CD4-positive, alpha-beta T cell (primary cell): ENCODE measurements around the gene NOA1. TPM values are rescaled to one million over a fixed set of nuclear protein-coding genes. Genes with fewer than 3 reads are reported as not detected.
"Not testable (repeated sequence)": the region's sequence is repeated elsewhere in the genome, so short reads cannot be mapped to it uniquely, and the experiment has no call there.

Experiments used
- ATAC-seq: fragments of 200-7000 bp; cut with Tn5 transposase; one replicate; pipeline ENCODE4 v1.10.0; 2022; ENCODE audit warnings: mild to moderate bottlenecking; ENCODE audit not compliant: poor library complexity
- CTCF ChIA-PET: fragments of 350-600 bp; sonication (Branson Sonifier 250); formaldehyde crosslinking; loops from one replicate; lab custom pipeline; 2021; ENCODE audit warnings: antibody characterized with exemption, inconsistent platforms; lab: Charles Lee
- POLR2A ChIA-PET: fragments of 350-600 bp; sonication (Branson Sonifier 250); formaldehyde crosslinking; loops from one replicate; lab custom pipeline; 2021; ENCODE audit warnings: antibody characterized with exemption, inconsistent platforms; lab: Charles Lee
- DNase-seq, 14 experiments: peaks; one replicate each; pipeline ENCODE4 v3.0.0-alpha.2; 2013 to 2020; ENCODE audit warnings: mixed read lengths in 2 of 14
- H3K27ac ChIP-seq, 2 donors: one replicate each; pipeline versions ENCODE4 v1.5.1 to v1.7.0; 2013; ENCODE audit warnings: low read length in 2 of 2, low read depth in 1 of 2, mild to moderate bottlenecking in 1 of 2
- H3K27me3 ChIP-seq, 2 experiments: 1 replicate in 1 of 2; 2 replicates in 1 of 2; pipeline versions ENCODE4 v1.6.1 to v1.7.0; 2013; ENCODE audit warnings: low read length in 2 of 2, control low read depth in 1 of 2, mild to moderate bottlenecking in 1 of 2, moderate library complexity in 1 of 2; ENCODE audit not compliant: insufficient read depth in 2 of 2, control insufficient read depth in 1 of 2
- H3K36me3 ChIP-seq: one replicate; pipeline ENCODE4 v1.6.1; 2013; ENCODE audit warnings: low read length, control low read depth; ENCODE audit not compliant: insufficient read depth
- H3K4me1 ChIP-seq: one replicate; pipeline ENCODE4 v1.6.1; 2013; ENCODE audit warnings: low read length, control low read depth; ENCODE audit not compliant: insufficient read depth
- H3K4me3 ChIP-seq: one replicate; pipeline ENCODE4 v1.5.1; 2013; ENCODE audit warnings: mild to moderate bottlenecking, low read length, moderate library complexity
- H3K9me3 ChIP-seq, 2 experiments: 1 replicate in 1 of 2; 2 replicates in 1 of 2; pipeline versions ENCODE4 v1.6.1 to v1.7.0; 2013; ENCODE audit warnings: low read length in 2 of 2, mild to moderate bottlenecking in 2 of 2, control low read depth in 1 of 2, moderate library complexity in 1 of 2; ENCODE audit not compliant: control insufficient read depth in 1 of 2, insufficient read depth in 1 of 2
- H3K27ac Mint-ChIP-seq: one replicate; pipeline ENCODE4 v1.8.0; 2020; ENCODE audit warnings: mixed read lengths
- H3K27me3 Mint-ChIP-seq: one replicate; pipeline ENCODE4 v1.8.0; 2021; ENCODE audit warnings: mixed read lengths
- H3K36me3 Mint-ChIP-seq: one replicate; pipeline ENCODE4 v1.8.0; 2021; ENCODE audit warnings: low read depth, mixed read lengths
- H3K4me1 Mint-ChIP-seq: one replicate; pipeline ENCODE4 v1.8.0; 2021; ENCODE audit warnings: low read depth, mixed read lengths
- H3K4me3 Mint-ChIP-seq: one replicate; pipeline ENCODE4 v1.8.0; 2020; ENCODE audit warnings: mild to moderate bottlenecking, mixed read lengths
- H3K9me3 Mint-ChIP-seq: one replicate; pipeline ENCODE4 v1.8.0; 2020; ENCODE audit warnings: mixed read lengths
- intact Hi-C, 2 experiments: fragments of 100-400 bp; cut with DNase I in 1 of 2; cut with micrococcal nuclease in 1 of 2; formaldehyde crosslinking; loops; one replicate each; pipeline versions ENCODE4 v1.15.1 to v1.9.0; 2023 to 2025; cut with DNase I, micrococcal nuclease
- total RNA-seq, 174 experiments: library from RNA in 2 of 174; stranded (reverse) in 2 of 174; gene quantifications; one replicate each; pipeline ENCODE4 v1.2.3 and lab custom pipeline; 2021 to 2026
- TF ChIP-seq, protein P1 (sequence below): fragments of 200-600 bp; IDR thresholded peaks from one replicate; pipeline ENCODE4 v1.8.0; 2022; ENCODE audit warnings: antibody characterized with exemption, mild to moderate bottlenecking

Gene NOA1
- total RNA-seq, 2 experiments from 2014 or later, result 14.3 to 15.6 TPM

DNA sequence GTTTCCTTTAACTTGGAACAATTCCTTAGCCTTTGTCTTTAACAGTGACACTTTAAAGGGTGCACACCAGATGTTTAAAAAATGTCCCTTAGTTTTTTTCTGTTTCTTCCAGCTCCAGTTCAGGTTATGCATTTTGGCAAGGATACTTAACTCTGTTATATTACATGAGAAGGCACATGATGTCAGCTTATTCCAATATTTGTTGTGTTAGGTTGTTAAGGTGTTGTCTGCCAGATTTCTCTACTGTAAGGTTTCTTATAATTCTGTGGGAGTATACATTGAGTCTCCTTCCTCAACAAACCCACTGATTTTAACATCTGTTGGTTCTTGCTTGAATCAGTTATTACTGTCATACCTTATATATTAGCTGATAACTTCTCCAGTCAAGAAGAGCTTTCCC, 36.4 kb downstream of the NOA1 start:
- POLR2A ChIA-PET, result interaction anchor here (1.3 kb wide), 1 partner anchor 36 kb away, joined by 3 read pairs; the partner anchor contains the start of gene NOA1
- CTCF ChIA-PET, result no interaction called here
- no peak overlapping the region for H3K27ac ChIP-seq
- intact Hi-C loops, result no loop called here
- ATAC-seq (no peak), DNase-seq (no peak)
- no peaks in the 10 kb centered on the region for H3K4me1 Mint-ChIP-seq
- no peaks in the 10 kb centered on the region for H3K27me3 Mint-ChIP-seq
- H3K9me3 Mint-ChIP-seq, result no peaks in the 10 kb centered on the region
- no peak overlapping the region for H3K4me3 Mint-ChIP-seq
- no peak overlapping the region for H3K27ac Mint-ChIP-seq
- H3K4me1 ChIP-seq, result no peaks in the 10 kb centered on the region
- H3K36me3 ChIP-seq, result peaks cover 19% of the 10 kb centered on the region
- TF ChIP-seq, protein P1, sequence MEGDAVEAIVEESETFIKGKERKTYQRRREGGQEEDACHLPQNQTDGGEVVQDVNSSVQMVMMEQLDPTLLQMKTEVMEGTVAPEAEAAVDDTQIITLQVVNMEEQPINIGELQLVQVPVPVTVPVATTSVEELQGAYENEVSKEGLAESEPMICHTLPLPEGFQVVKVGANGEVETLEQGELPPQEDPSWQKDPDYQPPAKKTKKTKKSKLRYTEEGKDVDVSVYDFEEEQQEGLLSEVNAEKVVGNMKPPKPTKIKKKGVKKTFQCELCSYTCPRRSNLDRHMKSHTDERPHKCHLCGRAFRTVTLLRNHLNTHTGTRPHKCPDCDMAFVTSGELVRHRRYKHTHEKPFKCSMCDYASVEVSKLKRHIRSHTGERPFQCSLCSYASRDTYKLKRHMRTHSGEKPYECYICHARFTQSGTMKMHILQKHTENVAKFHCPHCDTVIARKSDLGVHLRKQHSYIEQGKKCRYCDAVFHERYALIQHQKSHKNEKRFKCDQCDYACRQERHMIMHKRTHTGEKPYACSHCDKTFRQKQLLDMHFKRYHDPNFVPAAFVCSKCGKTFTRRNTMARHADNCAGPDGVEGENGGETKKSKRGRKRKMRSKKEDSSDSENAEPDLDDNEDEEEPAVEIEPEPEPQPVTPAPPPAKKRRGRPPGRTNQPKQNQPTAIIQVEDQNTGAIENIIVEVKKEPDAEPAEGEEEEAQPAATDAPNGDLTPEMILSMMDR, result no peak
- peaks cover 41% of the 10 kb centered on the region for H3K36me3 Mint-ChIP-seq
- no peak overlapping the region for H3K4me3 ChIP-seq
- H3K9me3 ChIP-seq, result no peaks in the 10 kb centered on the region
- no peaks in the 10 kb centered on the region for H3K27me3 ChIP-seq

DNA sequence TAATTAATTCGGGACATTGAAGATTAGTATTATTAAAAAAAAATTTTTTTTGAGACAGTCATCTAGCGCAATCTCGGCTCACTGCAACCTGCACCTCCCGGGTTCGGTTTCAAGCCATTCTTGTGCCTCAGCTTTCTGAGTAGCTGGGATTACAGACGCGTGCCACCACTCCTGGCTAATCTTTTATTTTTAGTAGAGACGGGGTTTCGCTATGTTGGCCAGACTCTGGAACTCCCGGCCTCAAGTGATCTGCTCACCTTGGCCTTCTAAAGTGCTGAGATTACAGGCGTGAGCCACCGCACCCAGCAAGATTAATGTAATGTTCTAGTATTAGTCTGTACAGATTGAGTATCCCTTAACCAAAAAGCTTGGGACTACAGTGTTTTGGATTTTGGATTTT, 37.0 kb downstream of the NOA1 start:
- DNase-seq (no peak), ATAC-seq (no peak)
- H3K4me3 ChIP-seq, result no peak overlapping the region
- Mint-ChIP-seq H3K36me3 (peaks cover 42% of the 10 kb centered on the region), H3K4me1 (peaks cover 1% of the 10 kb centered on the region), H3K27ac (no peak overlapping the region), H3K9me3 (no peaks in the 10 kb centered on the region), H3K27me3 (no peaks in the 10 kb centered on the region), H3K4me3 (no peak overlapping the region)
- H3K27ac ChIP-seq, result no peak overlapping the region
- no peaks in the 10 kb centered on the region for H3K9me3 ChIP-seq
- H3K4me1 ChIP-seq, result no peaks in the 10 kb centered on the region
- no peaks in the 10 kb centered on the region for H3K27me3 ChIP-seq
- TF ChIP-seq, protein P1, result no peak
- ChIA-PET POLR2A (interaction anchor here (1.3 kb wide), 1 partner anchor 37 kb away, joined by 3 read pairs; the partner anchor contains the start of gene NOA1), CTCF (no interaction called here)
- intact Hi-C loops, result no loop called here
- H3K36me3 ChIP-seq, result peaks cover 19% of the 10 kb centered on the region

DNA sequence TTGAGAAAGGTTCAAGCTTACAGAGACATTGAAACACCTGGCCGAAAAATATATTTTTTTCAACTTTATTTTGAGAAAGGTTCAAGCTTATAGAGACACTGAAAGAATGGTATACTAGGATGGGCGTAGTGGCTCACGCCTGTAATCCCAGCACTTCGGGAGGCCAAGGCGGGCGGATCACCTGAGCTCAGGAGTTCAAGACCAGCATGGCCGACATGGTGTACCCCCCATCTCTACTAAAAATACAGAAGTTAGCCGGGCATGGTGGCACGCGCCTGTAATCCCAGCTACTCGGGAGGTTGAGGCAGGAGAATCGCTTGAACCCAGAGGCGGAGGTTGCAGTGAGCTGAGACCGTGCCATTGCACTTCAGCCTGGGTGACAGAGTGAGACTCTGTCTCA, 37.6 kb downstream of the NOA1 start:
- CTCF ChIA-PET, ATAC-seq, H3K27ac ChIP-seq, H3K27ac Mint-ChIP-seq, H3K27me3 ChIP-seq, H3K9me3 ChIP-seq, DNase-seq, H3K4me3 Mint-ChIP-seq, intact Hi-C loops, H3K27me3 Mint-ChIP-seq, H3K4me1 Mint-ChIP-seq, H3K4me1 ChIP-seq, H3K9me3 Mint-ChIP-seq, POLR2A ChIA-PET, H3K4me3 ChIP-seq: not testable (repeated sequence)
- peaks cover 19% of the 10 kb centered on the region for H3K36me3 ChIP-seq
- H3K36me3 Mint-ChIP-seq, result peaks cover 48% of the 10 kb centered on the region

DNA sequence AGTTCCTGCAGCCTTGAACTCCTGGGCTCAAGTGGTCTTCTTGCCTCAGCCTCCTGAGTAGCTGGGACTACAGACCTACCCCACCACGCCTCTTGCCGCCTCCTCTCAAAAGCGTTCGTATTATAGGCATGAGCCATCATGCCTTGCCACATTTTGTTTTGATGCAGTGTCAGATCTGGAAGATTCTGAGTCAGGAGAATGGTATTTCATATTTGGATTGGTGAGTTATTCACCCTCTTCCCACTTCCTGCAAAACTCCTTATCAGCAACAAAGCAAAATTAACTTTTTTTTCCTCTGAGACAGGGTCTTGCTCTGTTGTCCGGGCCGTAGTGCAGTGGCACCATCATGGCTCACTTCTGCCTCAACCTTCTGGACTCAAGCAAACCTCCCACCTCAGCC, 40.1 kb downstream of the NOA1 start:
- H3K27ac Mint-ChIP-seq, result no peak overlapping the region
- peaks cover 25% of the 10 kb centered on the region for H3K4me1 Mint-ChIP-seq
- no peak for DNase-seq
- ChIA-PET CTCF (no interaction called here), POLR2A (no interaction called here)
- no peaks in the 10 kb centered on the region for H3K9me3 ChIP-seq
- no peaks in the 10 kb centered on the region for H3K27me3 ChIP-seq
- no peak overlapping the region for H3K4me3 Mint-ChIP-seq
- ATAC-seq, result no peak
- H3K27ac ChIP-seq, result no peak overlapping the region
- TF ChIP-seq, protein P1, result no peak
- no peaks in the 10 kb centered on the region for H3K4me1 ChIP-seq
- peaks cover 66% of the 10 kb centered on the region for H3K36me3 Mint-ChIP-seq
- H3K27me3 Mint-ChIP-seq, result no peaks in the 10 kb centered on the region
- intact Hi-C loops, result no loop called here
- no peaks in the 10 kb centered on the region for H3K9me3 Mint-ChIP-seq
- H3K4me3 ChIP-seq, result no peak overlapping the region
- peaks cover 28% of the 10 kb centered on the region for H3K36me3 ChIP-seq
